Measurements from ENCODE around the gene ZNF546.

The ZNF546 gene

GRCh38 chr19:39998501-39998900 lies 1.6 kb downstream of the ZNF546 start:
- H3K4me3 ChIP-seq (ENCODE audit: low read length), result no peak overlapping the region
- DNase-seq (ENCODE audit: low read depth), result no peak

GRCh38 chr19:40005691-40006272 lies 8.9 kb downstream of the ZNF546 start:
- no peak for TF ChIP-seq CTCF (conservative IDR thresholded peaks at IDR 0.05; ENCODE audit: low read depth, low read length)
- no peak for DNase-seq (ENCODE audit: low read depth)
- no peak overlapping the region for H3K4me3 ChIP-seq (ENCODE audit: low read length)

More at GRCh38 chr19:39998501-39998900, 1.6 kb downstream of the ZNF546 start:
- TF ChIP-seq CTCF (conservative IDR thresholded peaks at IDR 0.05; ENCODE audit: low read depth, low read length), result no peak

- no peak for DNase-seq (ENCODE audit: low read depth)
- H3K4me3 ChIP-seq (ENCODE audit: low read length), result no peak overlapping the region
- no peak for TF ChIP-seq CTCF (conservative IDR thresholded peaks at IDR 0.05; ENCODE audit: low read depth, low read length)
Observed at GRCh38 chr19:40006273-40006691, 9.4 kb downstream of the ZNF546 start.

- no peak for TF ChIP-seq CTCF (conservative IDR thresholded peaks at IDR 0.05; ENCODE audit: low read depth, low read length)
- H3K4me3 ChIP-seq (ENCODE audit: low read length), result no peak overlapping the region
- no peak for DNase-seq (ENCODE audit: low read depth)
Observed at GRCh38 chr19:40009674-40010073, 12.8 kb downstream of the ZNF546 start.

- DNase-seq (ENCODE audit: low read depth), result no peak
- H3K4me3 ChIP-seq (ENCODE audit: low read length), result no peak overlapping the region
- no peak for TF ChIP-seq CTCF (conservative IDR thresholded peaks at IDR 0.05; ENCODE audit: low read depth, low read length)
Observed at GRCh38 chr19:40013991-40014390, 17.1 kb downstream of the ZNF546 start.

GRCh38 chr19:40023969-40024368 lies 27.1 kb downstream of the ZNF546 start:
- no peak for DNase-seq (ENCODE audit: low read depth)
- H3K4me3 ChIP-seq (ENCODE audit: low read length), result no peak overlapping the region
- TF ChIP-seq CTCF (conservative IDR thresholded peaks at IDR 0.05; ENCODE audit: low read depth, low read length), result no peak

- H3K4me3 ChIP-seq (ENCODE audit: low read length), result no peak overlapping the region
- no peak for TF ChIP-seq CTCF (conservative IDR thresholded peaks at IDR 0.05; ENCODE audit: low read depth, low read length)
- no peak for DNase-seq (ENCODE audit: low read depth)
Observed at GRCh38 chr19:40025938-40026596, 29.2 kb downstream of the ZNF546 start.

All from retinal pigment epithelial cell (primary cell).